AG04450 (cell line): Measurements from ENCODE around the gene ONECUT3. TPM values are rescaled to one million over a fixed set of nuclear protein-coding genes. Genes with fewer than 3 reads are reported as not detected.

ENCODE experiments used
- CTCF ChIA-PET: fragments of 300-600, 350-600 bp; formaldehyde crosslinking; extraction: SDS; loops from one replicate; lab custom pipeline; 2022; ENCODE audit warnings: antibody characterized with exemption, inconsistent platforms; lab: Charles Lee
- POLR2A ChIA-PET: fragments of 350-600 bp; formaldehyde crosslinking; extraction: SDS; loops from one replicate; lab custom pipeline; 2021; ENCODE audit warnings: antibody characterized with exemption, inconsistent platforms; lab: Yijun Ruan, JAX
- DNase-seq: peaks from one replicate; pipeline ENCODE4 v3.0.0-alpha.2; 2011; ENCODE audit warnings: low read depth, low spot score
- H3K27ac ChIP-seq: one replicate; pipeline ENCODE4 v1.5.1; 2012; ENCODE audit warnings: low read depth, low read length, control low read depth
- H3K27me3 ChIP-seq: one replicate; pipeline ENCODE4 v1.6.0; 2012; ENCODE audit warnings: low read length; ENCODE audit not compliant: control insufficient read depth, insufficient read depth
- H3K4me3 ChIP-seq: 2 replicates; pipeline ENCODE4 v1.5.1; 2011; ENCODE audit warnings: mild to moderate bottlenecking, low read depth, low read length, control low read depth
- H3K9me3 ChIP-seq: 2 replicates; pipeline ENCODE4 v1.5.1; 2012; ENCODE audit warnings: low read length; ENCODE audit not compliant: control insufficient read depth, insufficient read depth
- polyA plus RNA-seq: library from polyadenylated mRNA; depleted of rRNA; stranded (reverse); fragments of >200 nt; gene quantifications from 2 replicates; pipeline ENCODE4 v1.2.3, GENCODE V29; 2011
- TF ChIP-seq, protein P1 (sequence below): IDR thresholded peaks from 2 replicates; pipeline ENCODE4 v1.5.1; 2011; ENCODE audit warnings: low read depth, low read length, control low read depth, inconsistent platforms

ONECUT3 gene
- polyA plus RNA-seq, 1 experiment, result not detected

DNA sequence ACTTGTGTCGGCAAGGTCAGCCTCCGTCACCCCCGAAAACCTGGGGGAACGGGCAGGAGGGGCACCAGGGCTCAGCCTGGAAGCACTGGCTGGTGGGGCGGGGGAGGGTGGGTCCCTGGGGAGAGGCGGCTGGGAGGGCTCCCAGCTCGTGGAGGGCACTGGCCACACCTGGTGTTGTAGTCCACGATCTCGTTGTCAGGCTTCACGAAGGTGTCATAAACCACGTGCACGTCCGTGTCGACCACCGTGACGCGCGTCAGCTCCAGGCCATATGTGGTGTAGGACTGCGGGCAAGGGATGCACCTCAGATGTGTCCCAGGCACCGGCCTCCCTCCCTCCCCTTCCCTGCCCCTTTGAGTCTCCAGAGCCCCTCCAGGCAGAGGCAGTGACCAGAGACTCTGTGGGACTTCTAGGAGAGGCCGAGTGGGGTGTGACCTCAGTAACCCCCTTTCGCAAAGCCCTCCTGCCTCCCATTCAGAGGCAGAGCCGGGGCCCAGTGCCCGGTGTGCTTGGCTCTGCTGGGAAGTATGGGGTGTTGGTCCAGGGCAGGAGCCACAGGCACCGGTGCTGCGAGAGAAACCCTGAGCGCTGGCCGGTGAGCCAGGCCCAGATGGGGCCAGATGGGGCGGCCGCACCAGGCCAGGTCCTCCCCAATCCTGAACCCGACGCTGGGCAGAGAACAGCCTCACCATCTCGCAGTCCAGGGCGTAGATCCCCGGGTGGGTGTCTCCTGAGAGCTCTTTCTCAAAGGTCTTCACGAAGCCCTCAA lies 63.4 kb downstream of the ONECUT3 start:
- H3K27ac ChIP-seq, result no peak overlapping the region
- POLR2A ChIA-PET, result no interaction called here
- TF ChIP-seq, protein P1, sequence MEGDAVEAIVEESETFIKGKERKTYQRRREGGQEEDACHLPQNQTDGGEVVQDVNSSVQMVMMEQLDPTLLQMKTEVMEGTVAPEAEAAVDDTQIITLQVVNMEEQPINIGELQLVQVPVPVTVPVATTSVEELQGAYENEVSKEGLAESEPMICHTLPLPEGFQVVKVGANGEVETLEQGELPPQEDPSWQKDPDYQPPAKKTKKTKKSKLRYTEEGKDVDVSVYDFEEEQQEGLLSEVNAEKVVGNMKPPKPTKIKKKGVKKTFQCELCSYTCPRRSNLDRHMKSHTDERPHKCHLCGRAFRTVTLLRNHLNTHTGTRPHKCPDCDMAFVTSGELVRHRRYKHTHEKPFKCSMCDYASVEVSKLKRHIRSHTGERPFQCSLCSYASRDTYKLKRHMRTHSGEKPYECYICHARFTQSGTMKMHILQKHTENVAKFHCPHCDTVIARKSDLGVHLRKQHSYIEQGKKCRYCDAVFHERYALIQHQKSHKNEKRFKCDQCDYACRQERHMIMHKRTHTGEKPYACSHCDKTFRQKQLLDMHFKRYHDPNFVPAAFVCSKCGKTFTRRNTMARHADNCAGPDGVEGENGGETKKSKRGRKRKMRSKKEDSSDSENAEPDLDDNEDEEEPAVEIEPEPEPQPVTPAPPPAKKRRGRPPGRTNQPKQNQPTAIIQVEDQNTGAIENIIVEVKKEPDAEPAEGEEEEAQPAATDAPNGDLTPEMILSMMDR, result no peak
- no peaks in the 10 kb centered on the region for H3K27me3 ChIP-seq
- H3K4me3 ChIP-seq, result no peak overlapping the region
- CTCF ChIA-PET, result no interaction called here
- H3K9me3 ChIP-seq, result no peaks in the 10 kb centered on the region; the same call in 1 of the 2 replicates
- DNase-seq, result no peak

DNA sequence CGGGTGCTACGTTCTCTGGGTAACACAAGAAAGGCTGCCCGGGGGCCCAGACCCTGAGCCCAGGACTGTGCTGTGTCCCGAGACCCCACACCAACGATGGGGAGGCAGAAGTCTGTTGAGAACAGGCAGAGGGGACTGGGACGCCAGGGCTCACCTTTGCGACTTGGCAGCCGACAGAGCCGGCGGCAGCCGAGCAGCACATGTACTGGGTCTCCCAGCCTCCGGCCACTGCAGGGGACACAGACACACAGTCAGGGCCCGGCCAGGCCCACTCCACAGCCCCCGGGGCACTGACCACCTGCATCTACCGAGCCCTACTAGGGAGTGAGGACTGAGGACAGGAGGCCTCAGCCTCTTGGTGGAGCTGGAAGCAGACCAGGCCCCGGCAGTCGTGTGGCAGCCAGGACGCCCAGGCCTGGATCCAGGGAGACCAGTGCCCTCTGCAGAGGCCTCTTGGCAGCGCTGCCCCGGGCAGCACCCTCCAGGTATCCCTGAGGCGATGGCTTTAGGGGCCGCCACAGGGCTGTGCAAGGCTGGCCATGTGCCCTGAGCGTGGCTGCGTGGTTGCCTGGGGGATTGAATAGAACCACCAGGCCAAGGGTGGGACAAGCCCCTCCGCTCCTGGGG lies 64.4 kb downstream of the ONECUT3 start:
- H3K27me3 ChIP-seq, result no peaks in the 10 kb centered on the region
- ChIA-PET CTCF (no interaction called here), POLR2A (no interaction called here)
- no peak for DNase-seq
- H3K9me3 ChIP-seq, result no peaks in the 10 kb centered on the region; the same call in 1 of the 2 replicates
- TF ChIP-seq, protein P1, result no peak
- H3K4me3 ChIP-seq, result no peak overlapping the region
- no peak overlapping the region for H3K27ac ChIP-seq

GRCh38 chr19:1818549-1819195 lies 65.4 kb downstream of the ONECUT3 start:
- Histone ChIP-seq H3K27ac (no peak overlapping the region), H3K9me3 (no peaks in the 10 kb centered on the region; the same call in 1 of the 2 replicates), H3K27me3 (no peaks in the 10 kb centered on the region), H3K4me3 (no peak overlapping the region)
- POLR2A ChIA-PET, result no interaction called here
- DNase-seq, result no peak
- TF ChIP-seq, protein P1, result no peak
- CTCF ChIA-PET, result interaction anchor here (0.9 kb wide), 1 partner anchor 38 kb away, joined by 3 read pairs; no protein-coding TSS in a partner anchor

- POLR2A ChIA-PET, result no interaction called here
- Histone ChIP-seq H3K9me3 (no peaks in the 10 kb centered on the region; the same call in 1 of the 2 replicates), H3K27me3 (no peaks in the 10 kb centered on the region), H3K27ac (no peak overlapping the region), H3K4me3 (no peak overlapping the region)
- TF ChIP-seq, protein P1, result no peak
- CTCF ChIA-PET, result interaction anchor here (0.9 kb wide), 1 partner anchor 39 kb away, joined by 3 read pairs; no protein-coding TSS in a partner anchor
- no peak for DNase-seq
Measured at GRCh38 chr19:1819341-1820255, 66.3 kb downstream of the ONECUT3 start.
